ENCODE measurements around the gene XRCC6. TPM values are rescaled to one million over a fixed set of nuclear protein-coding genes. Genes with fewer than 3 reads are reported as not detected.

Gene XRCC6
- total and polyA plus RNA-seq, 2 of the 13 experiments (the other 11 are each of a cell fraction or from before 2014, with no cell fraction given) = 124 to 625 TPM

DNA sequence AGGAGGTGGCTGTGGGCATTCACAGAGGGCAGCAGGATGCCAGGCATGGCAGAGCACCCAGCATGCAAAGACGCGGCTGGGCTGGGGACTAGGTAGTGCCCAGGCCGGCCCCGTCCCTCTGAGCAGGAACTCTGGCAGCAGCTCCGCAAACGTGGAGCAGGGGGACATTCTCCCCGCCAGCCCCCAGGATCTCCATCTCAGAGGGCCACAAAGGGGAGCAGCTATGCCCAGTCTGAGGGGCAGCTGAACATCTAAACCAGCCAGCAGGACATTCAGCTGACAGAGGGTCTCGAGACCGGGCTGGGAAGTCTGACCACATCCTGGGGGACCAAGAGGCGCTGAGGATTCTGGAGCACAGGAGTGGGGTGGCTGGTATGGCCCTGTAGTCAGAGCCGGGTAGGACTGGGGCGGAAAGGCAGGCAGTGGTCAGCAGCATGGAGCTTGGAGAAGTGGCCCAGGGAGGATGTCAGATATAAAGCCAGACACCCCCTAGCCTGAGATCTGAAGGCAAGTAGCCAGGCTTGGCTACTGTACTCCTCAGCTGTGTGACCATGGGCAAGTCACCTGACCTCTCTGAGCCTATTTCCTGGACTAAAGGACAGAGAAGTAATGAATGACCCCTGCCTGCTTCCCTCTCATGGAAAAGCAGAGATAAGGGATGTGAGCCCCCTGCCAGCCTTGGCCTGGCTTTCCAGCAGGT, 41.6 kb upstream of the XRCC6 start:
- no TSS peak for BruUV-seq (replicated peaks)
- TF ChIP-seq HNRNPL (IDR thresholded peaks at IDR 0.05; ENCODE audit: low read depth, low read length) = 0 out of 2 replicates have a peak, but pooled peaks have one; percentile 26
- TF ChIP-seq ZMYM3 (CRISPR knock-in tag; IDR thresholded peaks at IDR 0.05) = 0 out of 2 replicates have a peak, but pooled peaks have one; percentile 38
- TF ChIP-seq ZNF768 (CRISPR knock-in tag; IDR thresholded peaks at IDR 0.05) = peak; percentile 95
- TF ChIP-seq MEF2D (CRISPR knock-in tag; IDR thresholded peaks at IDR 0.05) = no peak
- Histone ChIP-seq H4K20me1 (ENCODE audit: insufficient read depth, low read length) (no peaks in the 10 kb centered on the region), H3K9ac (ENCODE audit: insufficient read depth, low read depth, low read length) (no peak overlapping the region), H3K79me2 (ENCODE audit: insufficient read depth, low read length) (no peaks in the 10 kb centered on the region), H3K36me3 (replicated peaks in 1 of 2; ENCODE audit: control insufficient read depth in 1 of 2, insufficient read depth in 2 of 2, low read length in 2 of 2) (peaks cover 8 to 39% of the 10 kb centered on the region in 2 experiments), H3K4me1 (ENCODE audit: insufficient read depth, low read length) (peaks cover 28% of the 10 kb centered on the region), H3K9me3 (ENCODE audit: low read length) (no peaks in the 10 kb centered on the region), H3K4me2 (ENCODE audit: low read depth, low read length) (no peak overlapping the region), H2AFZ (ENCODE audit: low read length) (no peak overlapping the region), H3K27me3 (ENCODE audit: control insufficient read depth in 1 of 2, insufficient read depth in 2 of 2, low read length in 2 of 2) (no peaks in the 10 kb centered on the region), H3K27ac (ENCODE audit: extremely low read length, insufficient read depth, low read length) (no peak overlapping the region), H3K4me3 (replicated peaks in 1 of 3; ENCODE audit: insufficient read depth in 1 of 3, low read depth in 2 of 3, low read length in 3 of 3) (no peak overlapping the region)
- 100% methylated on average over 5 of the region's 12 CpGs for WGBS (ENCODE audit: low lambda C conversion rate)
- FAIRE-seq (no peak), DNase-seq (ENCODE audit: low spot score) (no peak), ATAC-seq (no peak)
- intact Hi-C loops (cut with micrococcal nuclease; ENCODE audit: unreplicated experiment) = no loop called here
- ChIA-PET POLR2A (interaction anchor here (1.6 to 4.5 kb wide), 2 partner anchors 10 to 42 kb away, joined by 6 to 29 read pairs; partner anchors contain the start of genes DESI1, PMM1 and XRCC6), CTCF (ENCODE audit: low intra/inter-chr PET ratio, low total read pairs) (no interaction called here)
- in situ Hi-C loops (cut with HindIII; ENCODE audit: extremely low pct_ligation_motif_present, low pct_unique_long_range_greater_than_20kb) = no loop called here

DNA sequence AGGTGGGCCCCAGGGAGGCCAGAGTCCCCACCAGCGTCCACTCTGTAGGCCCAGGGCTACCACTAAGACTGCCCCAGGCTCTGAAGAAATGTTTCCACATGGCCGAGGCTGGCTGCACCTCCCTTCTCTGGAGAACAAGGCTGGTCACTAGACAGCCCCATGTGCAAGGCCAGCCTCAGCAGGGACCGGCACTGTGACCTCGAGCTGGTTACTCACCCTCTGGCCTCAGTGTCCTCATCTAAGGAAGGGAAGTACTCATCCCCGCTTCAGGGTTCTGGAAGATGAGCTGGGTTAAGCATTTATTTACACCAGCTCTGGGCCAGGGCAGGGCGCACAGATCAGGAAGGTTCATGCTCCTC, 41.1 kb upstream of the XRCC6 start:
- POLR2A ChIA-PET = interaction anchor here (1.6 to 4.5 kb wide), 2 partner anchors 10 to 41 kb away, joined by 6 to 29 read pairs; partner anchors contain the start of genes DESI1, PMM1 and XRCC6

More for the DNA sequence above, 41.1 kb upstream of the XRCC6 start:
- 95% methylated on average over 3 of the region's 6 CpGs for WGBS (ENCODE audit: low lambda C conversion rate)
- no peaks in the 10 kb centered on the region for H4K20me1 ChIP-seq (ENCODE audit: insufficient read depth, low read length)
- H3K9me3 ChIP-seq (ENCODE audit: low read length) = no peaks in the 10 kb centered on the region
- no peak overlapping the region for H3K27ac ChIP-seq (ENCODE audit: extremely low read length, insufficient read depth, low read length)
- intact Hi-C loops (cut with micrococcal nuclease; ENCODE audit: unreplicated experiment) (no loop called here), in situ Hi-C loops (cut with HindIII; ENCODE audit: extremely low pct_ligation_motif_present, low pct_unique_long_range_greater_than_20kb) (no loop called here)
- ATAC-seq (no peak), FAIRE-seq (no peak), DNase-seq (ENCODE audit: low spot score) (no peak)
- H3K4me1 ChIP-seq (ENCODE audit: insufficient read depth, low read length) = peaks cover 28% of the 10 kb centered on the region
- H2AFZ ChIP-seq (ENCODE audit: low read length) = no peak overlapping the region
- no peaks in the 10 kb centered on the region for H3K27me3 ChIP-seq (ENCODE audit: control insufficient read depth in 1 of 2, insufficient read depth in 2 of 2, low read length in 2 of 2)
- H3K9ac ChIP-seq (ENCODE audit: insufficient read depth, low read depth, low read length) = no peak overlapping the region
- peaks cover 9 to 45% of the 10 kb centered on the region in 2 experiments for H3K36me3 ChIP-seq (replicated peaks in 1 of 2; ENCODE audit: control insufficient read depth in 1 of 2, insufficient read depth in 2 of 2, low read length in 2 of 2)
- no peak for TF ChIP-seq ZFP1 (CRISPR knock-in tag; IDR thresholded peaks at IDR 0.05)
- TF ChIP-seq ZNF790 (CRISPR knock-in tag; IDR thresholded peaks at IDR 0.05; ENCODE audit: borderline replicate concordance) = no peak
- no peak for TF ChIP-seq ZNF484 (CRISPR knock-in tag; IDR thresholded peaks at IDR 0.05; ENCODE audit: borderline replicate concordance, low read depth)
- no peak for TF ChIP-seq ZMYM3 (CRISPR knock-in tag; IDR thresholded peaks at IDR 0.05)
- TF ChIP-seq ZNF839 (CRISPR knock-in tag; IDR thresholded peaks at IDR 0.05; ENCODE audit: borderline replicate concordance) = no peak
- no peak overlapping the region for H3K4me2 ChIP-seq (ENCODE audit: low read depth, low read length)
- CTCF ChIA-PET (ENCODE audit: low intra/inter-chr PET ratio, low total read pairs) = no interaction called here
- no peaks in the 10 kb centered on the region for H3K79me2 ChIP-seq (ENCODE audit: insufficient read depth, low read length)
- BruUV-seq (replicated peaks) = no TSS peak
- H3K4me3 ChIP-seq (replicated peaks in 1 of 3; ENCODE audit: insufficient read depth in 1 of 3, low read depth in 2 of 3, low read length in 3 of 3) = no peak overlapping the region
